ENCODE data around the gene FGF19.

FGF19 gene

GRCh38 chr11:69682681-69683326 lies 21.0 kb downstream of the FGF19 start:
- H3K27ac ChIP-seq (ENCODE audit: low read depth, low read length): no peak overlapping the region

GRCh38 chr11:69682221-69682620 lies 21.6 kb downstream of the FGF19 start:
- H3K36me3 ChIP-seq (ENCODE audit: control insufficient read depth, insufficient read depth, low read length): no peaks in the 10 kb centered on the region
- H3K27me3 ChIP-seq (ENCODE audit: control insufficient read depth, insufficient read depth, low read length): peaks cover 6% of the 10 kb centered on the region
- H3K4me3 ChIP-seq (ENCODE audit: low read depth, low read length): no peak overlapping the region
- no peaks in the 10 kb centered on the region for H3K4me1 ChIP-seq (ENCODE audit: control insufficient read depth, insufficient read depth, low read length)
- no peaks in the 10 kb centered on the region for H3K9me3 ChIP-seq (ENCODE audit: control insufficient read depth, insufficient read depth, low read length)
- H3K9ac ChIP-seq (ENCODE audit: low read depth, low read length): no peak overlapping the region
- H3K27ac ChIP-seq (ENCODE audit: low read depth, low read length): no peak overlapping the region

More at GRCh38 chr11:69682681-69683326, 21.0 kb downstream of the FGF19 start:
- H3K4me1 ChIP-seq (ENCODE audit: control insufficient read depth, insufficient read depth, low read length): no peaks in the 10 kb centered on the region
- H3K4me3 ChIP-seq (ENCODE audit: low read depth, low read length): no peak overlapping the region
- no peak overlapping the region for H3K9ac ChIP-seq (ENCODE audit: low read depth, low read length)
- H3K27me3 ChIP-seq (ENCODE audit: control insufficient read depth, insufficient read depth, low read length): peaks cover 6% of the 10 kb centered on the region
- no peaks in the 10 kb centered on the region for H3K9me3 ChIP-seq (ENCODE audit: control insufficient read depth, insufficient read depth, low read length)
- H3K36me3 ChIP-seq (ENCODE audit: control insufficient read depth, insufficient read depth, low read length): no peaks in the 10 kb centered on the region

- no peak overlapping the region for H3K4me3 ChIP-seq (ENCODE audit: low read depth, low read length)
- no peak overlapping the region for H3K9ac ChIP-seq (ENCODE audit: low read depth, low read length)
- H3K9me3 ChIP-seq (ENCODE audit: control insufficient read depth, insufficient read depth, low read length): no peaks in the 10 kb centered on the region
- no peaks in the 10 kb centered on the region for H3K4me1 ChIP-seq (ENCODE audit: control insufficient read depth, insufficient read depth, low read length)
- peaks cover 5% of the 10 kb centered on the region for H3K27me3 ChIP-seq (ENCODE audit: control insufficient read depth, insufficient read depth, low read length)
- no peaks in the 10 kb centered on the region for H3K36me3 ChIP-seq (ENCODE audit: control insufficient read depth, insufficient read depth, low read length)
- no peak overlapping the region for H3K27ac ChIP-seq (ENCODE audit: low read depth, low read length)
Observed at GRCh38 chr11:69680688-69681087, 23.1 kb downstream of the FGF19 start.

- Histone ChIP-seq H3K27ac (ENCODE audit: low read depth, low read length) (no peak overlapping the region), H3K4me1 (ENCODE audit: control insufficient read depth, insufficient read depth, low read length) (0 out of 2 replicates have a peak, but pooled peaks cover 3% of the 10 kb centered on the region), H3K4me3 (ENCODE audit: low read depth, low read length) (no peak overlapping the region), H3K36me3 (ENCODE audit: control insufficient read depth, insufficient read depth, low read length) (peaks cover 6% of the 10 kb centered on the region), H3K27me3 (ENCODE audit: control insufficient read depth, insufficient read depth, low read length) (no peaks in the 10 kb centered on the region), H3K9me3 (ENCODE audit: control insufficient read depth, insufficient read depth, low read length) (no peaks in the 10 kb centered on the region), H3K9ac (ENCODE audit: low read depth, low read length) (no peak overlapping the region)
Observed at GRCh38 chr11:69677749-69678148, 26.1 kb downstream of the FGF19 start.

- no peaks in the 10 kb centered on the region for H3K27me3 ChIP-seq (ENCODE audit: control insufficient read depth, insufficient read depth, low read length)
- peak within 1 kb of the TSS; percentile 77 for H3K27ac ChIP-seq (ENCODE audit: low read depth, low read length)
- H3K9me3 ChIP-seq (ENCODE audit: control insufficient read depth, insufficient read depth, low read length): no peaks in the 10 kb centered on the region
- peak within 1 kb of the TSS; percentile 85 for H3K4me3 ChIP-seq (ENCODE audit: low read depth, low read length)
- H3K4me1 ChIP-seq (ENCODE audit: control insufficient read depth, insufficient read depth, low read length): peaks cover 6% of the 10 kb centered on the region; the same call in 1 of the 2 replicates
- H3K9ac ChIP-seq (ENCODE audit: low read depth, low read length): peak within 1 kb of the TSS; percentile 58; the same call in 1 of the 2 replicates
- peaks cover 24% of the 10 kb centered on the region for H3K36me3 ChIP-seq (ENCODE audit: control insufficient read depth, insufficient read depth, low read length)
Observed at GRCh38 chr11:69674886-69675714, 28.7 kb downstream of the FGF19 start, which contains the start of gene LTO1. TSS of gene LTO1 (minus strand) at chr11:69675353. CDS start at chr11:69675239, 114 bp downstream.

GRCh38 chr11:69674267-69674885 lies 29.4 kb downstream of the FGF19 start:
- peak overlapping the region; percentile 85 for H3K4me3 ChIP-seq (ENCODE audit: low read depth, low read length)
- H3K4me1 ChIP-seq (ENCODE audit: control insufficient read depth, insufficient read depth, low read length): peaks cover 6% of the 10 kb centered on the region; the same call in 1 of the 2 replicates
- H3K9ac ChIP-seq (ENCODE audit: low read depth, low read length): peak overlapping the region; percentile 58; the same call in 1 of the 2 replicates
- no peaks in the 10 kb centered on the region for H3K27me3 ChIP-seq (ENCODE audit: control insufficient read depth, insufficient read depth, low read length)
- peaks cover 27% of the 10 kb centered on the region for H3K36me3 ChIP-seq (ENCODE audit: control insufficient read depth, insufficient read depth, low read length)
- no peak overlapping the region for H3K27ac ChIP-seq (ENCODE audit: low read depth, low read length)
- H3K9me3 ChIP-seq (ENCODE audit: control insufficient read depth, insufficient read depth, low read length): no peaks in the 10 kb centered on the region

GRCh38 chr11:69671734-69672465 lies 31.9 kb downstream of the FGF19 start:
- H3K4me1 ChIP-seq (ENCODE audit: control insufficient read depth, insufficient read depth, low read length): peaks cover 6% of the 10 kb centered on the region; the same call in 1 of the 2 replicates
- H3K4me3 ChIP-seq (ENCODE audit: low read depth, low read length): no peak overlapping the region
- no peaks in the 10 kb centered on the region for H3K27me3 ChIP-seq (ENCODE audit: control insufficient read depth, insufficient read depth, low read length)
- no peak overlapping the region for H3K27ac ChIP-seq (ENCODE audit: low read depth, low read length)
- H3K36me3 ChIP-seq (ENCODE audit: control insufficient read depth, insufficient read depth, low read length): peaks cover 41% of the 10 kb centered on the region
- no peak overlapping the region for H3K9ac ChIP-seq (ENCODE audit: low read depth, low read length)
- H3K9me3 ChIP-seq (ENCODE audit: control insufficient read depth, insufficient read depth, low read length): no peaks in the 10 kb centered on the region

- Histone ChIP-seq H3K4me3 (ENCODE audit: low read depth, low read length) (no peak overlapping the region), H3K9ac (ENCODE audit: low read depth, low read length) (no peak overlapping the region), H3K36me3 (ENCODE audit: control insufficient read depth, insufficient read depth, low read length) (peaks cover 45% of the 10 kb centered on the region)
Observed at GRCh38 chr11:69670158-69670845, 33.5 kb downstream of the FGF19 start.

GRCh38 chr11:69669486-69669885 lies 34.3 kb downstream of the FGF19 start:
- Histone ChIP-seq H3K27ac (ENCODE audit: low read depth, low read length) (no peak overlapping the region), H3K36me3 (ENCODE audit: control insufficient read depth, insufficient read depth, low read length) (peaks cover 53% of the 10 kb centered on the region), H3K4me1 (ENCODE audit: control insufficient read depth, insufficient read depth, low read length) (peaks cover 6% of the 10 kb centered on the region; the same call in 1 of the 2 replicates), H3K9me3 (ENCODE audit: control insufficient read depth, insufficient read depth, low read length) (no peaks in the 10 kb centered on the region), H3K4me3 (ENCODE audit: low read depth, low read length) (no peak overlapping the region), H3K27me3 (ENCODE audit: control insufficient read depth, insufficient read depth, low read length) (no peaks in the 10 kb centered on the region), H3K9ac (ENCODE audit: low read depth, low read length) (no peak overlapping the region)

More at GRCh38 chr11:69670158-69670845, 33.5 kb downstream of the FGF19 start:
- Histone ChIP-seq H3K4me1 (ENCODE audit: control insufficient read depth, insufficient read depth, low read length) (peaks cover 6% of the 10 kb centered on the region; the same call in 1 of the 2 replicates), H3K9me3 (ENCODE audit: control insufficient read depth, insufficient read depth, low read length) (no peaks in the 10 kb centered on the region), H3K27ac (ENCODE audit: low read depth, low read length) (peak overlapping the region; percentile 50), H3K27me3 (ENCODE audit: control insufficient read depth, insufficient read depth, low read length) (no peaks in the 10 kb centered on the region)

Data from HUES48 (cell line).